ENCODE measurements around the gene DNALI1.

Gene DNALI1

DNA sequence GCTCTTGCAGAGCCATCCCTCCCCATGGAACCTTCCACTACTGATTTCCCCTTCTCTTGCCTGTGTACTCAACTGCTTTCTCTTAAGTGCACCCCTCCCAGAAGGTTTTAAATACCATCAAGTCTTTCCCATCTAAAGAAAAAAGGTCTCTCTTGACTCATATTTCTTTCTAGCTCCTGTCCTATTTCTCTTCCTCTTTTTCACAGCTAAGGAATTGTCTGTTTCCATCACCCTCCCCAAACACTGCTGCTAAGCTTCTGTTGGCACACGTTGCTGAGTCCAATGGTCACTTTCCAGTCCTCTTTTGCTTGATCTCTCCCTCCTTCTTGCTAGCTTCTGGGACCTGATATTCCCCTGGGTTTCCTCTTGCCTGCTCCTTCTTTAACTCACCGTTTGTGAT lies 52.3 kb downstream of the DNALI1 start:
- TF ChIP-seq, protein P1, sequence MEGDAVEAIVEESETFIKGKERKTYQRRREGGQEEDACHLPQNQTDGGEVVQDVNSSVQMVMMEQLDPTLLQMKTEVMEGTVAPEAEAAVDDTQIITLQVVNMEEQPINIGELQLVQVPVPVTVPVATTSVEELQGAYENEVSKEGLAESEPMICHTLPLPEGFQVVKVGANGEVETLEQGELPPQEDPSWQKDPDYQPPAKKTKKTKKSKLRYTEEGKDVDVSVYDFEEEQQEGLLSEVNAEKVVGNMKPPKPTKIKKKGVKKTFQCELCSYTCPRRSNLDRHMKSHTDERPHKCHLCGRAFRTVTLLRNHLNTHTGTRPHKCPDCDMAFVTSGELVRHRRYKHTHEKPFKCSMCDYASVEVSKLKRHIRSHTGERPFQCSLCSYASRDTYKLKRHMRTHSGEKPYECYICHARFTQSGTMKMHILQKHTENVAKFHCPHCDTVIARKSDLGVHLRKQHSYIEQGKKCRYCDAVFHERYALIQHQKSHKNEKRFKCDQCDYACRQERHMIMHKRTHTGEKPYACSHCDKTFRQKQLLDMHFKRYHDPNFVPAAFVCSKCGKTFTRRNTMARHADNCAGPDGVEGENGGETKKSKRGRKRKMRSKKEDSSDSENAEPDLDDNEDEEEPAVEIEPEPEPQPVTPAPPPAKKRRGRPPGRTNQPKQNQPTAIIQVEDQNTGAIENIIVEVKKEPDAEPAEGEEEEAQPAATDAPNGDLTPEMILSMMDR (IDR thresholded peaks at IDR 0.05; ENCODE audit: low read depth, low read length): no peak
- no peak overlapping the region for H3K4me3 ChIP-seq (ENCODE audit: low read depth, low read length)

DNA sequence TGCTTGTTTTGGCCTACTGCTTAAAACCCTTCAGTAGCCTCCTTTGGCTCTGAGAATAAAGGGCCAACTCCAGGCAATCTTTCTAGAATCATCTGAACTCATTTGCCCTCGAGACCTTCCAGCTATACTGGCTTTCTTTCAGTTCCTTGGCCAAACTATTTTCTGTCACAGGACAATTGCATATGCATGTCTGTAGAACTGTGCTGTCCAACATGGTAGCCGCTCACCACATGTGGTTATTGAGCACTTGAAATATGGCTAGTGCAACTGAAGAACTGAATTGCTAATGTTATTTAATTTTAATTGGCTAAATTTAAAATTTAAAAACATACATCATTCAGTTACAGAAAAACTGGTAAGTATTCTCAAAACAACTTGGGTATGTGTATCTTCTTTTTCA lies 53.3 kb downstream of the DNALI1 start:
- no peak overlapping the region for H3K4me3 ChIP-seq (ENCODE audit: low read depth, low read length)
- TF ChIP-seq, protein P1 (IDR thresholded peaks at IDR 0.05; ENCODE audit: low read depth, low read length): no peak

DNA sequence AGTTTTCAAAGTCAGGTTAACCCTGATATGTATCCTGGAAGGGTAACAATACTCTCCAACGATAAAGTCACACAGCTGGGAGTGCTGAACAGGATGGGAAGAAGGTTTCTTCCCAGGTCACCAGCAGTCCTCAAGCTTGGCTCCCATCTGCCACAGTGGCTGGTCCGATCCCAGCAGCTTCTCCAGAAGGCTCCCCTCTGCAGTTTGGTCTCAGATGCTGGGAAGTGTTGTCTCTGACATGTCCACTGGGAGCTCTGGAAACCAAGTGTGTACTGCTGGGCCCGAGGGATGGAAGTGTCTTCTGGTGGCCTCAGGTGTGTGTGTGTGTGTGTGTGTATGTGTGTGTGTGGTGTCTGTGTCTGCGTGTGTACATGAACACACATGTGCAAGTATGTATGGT lies 55.4 kb downstream of the DNALI1 start:
- TF ChIP-seq, protein P1 (IDR thresholded peaks at IDR 0.05; ENCODE audit: low read depth, low read length): no peak
- no peak overlapping the region for H3K4me3 ChIP-seq (ENCODE audit: low read depth, low read length)

DNA sequence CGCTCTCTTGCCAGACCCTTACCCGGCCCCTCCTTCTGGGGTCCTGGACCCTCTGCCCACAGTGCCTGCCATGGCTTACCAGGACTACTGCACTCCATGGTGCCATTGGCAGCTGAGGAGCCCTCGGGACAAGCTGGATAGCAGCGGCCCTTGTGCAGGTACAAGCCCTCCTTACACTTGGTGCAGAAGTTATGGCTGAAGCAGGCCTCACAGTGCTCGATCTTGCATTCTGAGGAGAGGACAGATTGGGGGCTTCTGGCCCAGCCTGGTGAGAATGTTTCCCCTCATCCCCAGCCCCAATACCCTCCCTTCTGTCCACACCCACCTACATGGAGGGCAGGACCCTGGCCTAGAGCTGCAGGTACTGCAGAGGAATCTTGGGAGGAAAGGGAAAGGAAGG lies 57.4 kb downstream of the DNALI1 start:
- no peak overlapping the region for H3K4me3 ChIP-seq (ENCODE audit: low read depth, low read length)
- TF ChIP-seq, protein P1 (IDR thresholded peaks at IDR 0.05; ENCODE audit: low read depth, low read length): no peak

DNA sequence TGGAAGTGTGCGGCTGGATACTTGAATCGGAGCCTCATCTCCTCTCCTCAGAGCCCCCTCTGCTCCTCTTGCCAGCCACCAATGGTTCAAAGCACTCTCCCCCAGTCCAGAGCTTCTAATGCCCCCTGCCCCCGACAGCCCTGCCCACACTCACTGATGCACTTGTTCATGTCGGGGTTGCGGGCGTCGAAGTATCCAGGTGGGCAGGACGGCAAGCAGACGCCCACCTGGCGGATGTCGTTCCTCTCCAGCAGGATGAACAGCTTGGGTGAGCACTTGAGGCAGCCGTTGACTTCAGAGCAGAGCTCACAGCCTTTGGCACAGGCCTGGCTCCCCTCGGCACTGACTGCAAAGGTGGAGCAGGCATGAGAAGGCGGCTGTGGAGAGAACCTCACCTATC lies 59.6 kb downstream of the DNALI1 start:
- TF ChIP-seq, protein P1 (IDR thresholded peaks at IDR 0.05; ENCODE audit: low read depth, low read length): no peak
- no peak overlapping the region for H3K4me3 ChIP-seq (ENCODE audit: low read depth, low read length)
